Mesodermal cell (in vitro differentiated cells): ENCODE results near the gene TMEM240.
"Not testable (repeated sequence)": the region's sequence is repeated elsewhere in the genome, so short reads cannot be mapped to it uniquely, and the experiment has no call there.

Experiments
- H3K27ac ChIP-seq: 2 replicates; pipeline ENCODE4 v1.7.0; 2013; ENCODE audit warnings: mild to moderate bottlenecking, low read depth, low read length, moderate library complexity; ENCODE audit not compliant: severe bottlenecking
- H3K36me3 ChIP-seq: 2 replicates; pipeline ENCODE4 v1.7.1; 2013; ENCODE audit warnings: mild to moderate bottlenecking, low read length, moderate library complexity; ENCODE audit not compliant: control insufficient read depth, insufficient read depth
- H3K4me1 ChIP-seq: one replicate; pipeline ENCODE4 v1.7.1; 2013; ENCODE audit warnings: mild to moderate bottlenecking, low read length; ENCODE audit not compliant: insufficient read depth, control insufficient read depth, poor library complexity, severe bottlenecking
- H3K4me3 ChIP-seq: 2 replicates; pipeline ENCODE4 v1.7.0; 2013; ENCODE audit warnings: low read length, control low read depth, mild to moderate bottlenecking; ENCODE audit not compliant: insufficient read depth, poor library complexity, severe bottlenecking; ENCODE audit errors: extremely low read depth
- H3K9me3 ChIP-seq: 2 replicates; pipeline ENCODE4 v1.7.1; 2013; ENCODE audit warnings: mild to moderate bottlenecking, low read length, moderate library complexity; ENCODE audit not compliant: control insufficient read depth
- WGBS, 2 experiments: methylation state at CpG; one replicate each; pipeline ENCODE4 v1.1.5; 2013; ENCODE audit warnings: missing lambda C conversion rate in 2 of 2; ENCODE audit not compliant: insufficient coverage in 2 of 2; 5-methylcytosine and 5-hydroxymethylcytosine counted together

Gene TMEM240

DNA sequence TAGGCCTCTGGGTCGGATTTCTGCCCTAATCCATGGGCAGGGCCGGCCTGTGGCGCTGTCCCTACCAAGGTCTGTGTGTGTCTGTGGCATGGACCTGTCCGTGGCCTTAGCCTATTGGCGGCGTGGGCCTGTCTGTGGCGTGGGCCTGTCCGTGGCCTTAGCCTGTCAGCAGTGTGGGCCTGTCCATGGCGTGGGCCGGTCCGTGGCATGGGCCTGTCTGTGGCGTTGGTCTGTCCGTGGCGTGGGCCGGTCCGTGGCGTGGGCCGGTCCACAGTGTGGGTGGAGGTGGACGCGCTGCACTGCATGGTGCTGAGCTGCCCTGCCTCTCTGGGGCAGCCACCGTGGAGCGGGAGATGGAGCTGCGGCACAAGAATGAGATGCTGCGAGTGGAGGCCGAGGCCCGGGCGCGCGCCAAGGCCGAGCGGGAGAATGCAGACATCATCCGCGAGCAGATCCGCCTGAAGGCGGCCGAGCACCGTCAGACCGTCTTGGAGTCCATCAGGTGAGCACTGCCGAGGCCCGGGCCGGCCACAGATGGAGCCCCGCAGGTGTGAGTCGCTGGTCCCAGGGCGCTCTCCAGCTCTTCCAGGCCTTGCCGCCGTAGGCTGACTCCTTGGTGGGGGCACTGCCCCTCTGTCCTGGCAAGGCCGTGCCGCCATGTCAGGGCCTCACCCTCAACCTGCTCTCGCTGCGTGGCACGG lies 20.5 kb downstream of the TMEM240 start:
- not testable (repeated sequence) for H3K4me1 ChIP-seq, H3K9me3 ChIP-seq, H3K4me3 ChIP-seq, H3K27ac ChIP-seq
- 96 to 97% methylated on average over 31 to 40 of the region's 51 CpGs for WGBS, 2 experiments
- H3K36me3 ChIP-seq, result peaks cover 49% of the 10 kb centered on the region

DNA sequence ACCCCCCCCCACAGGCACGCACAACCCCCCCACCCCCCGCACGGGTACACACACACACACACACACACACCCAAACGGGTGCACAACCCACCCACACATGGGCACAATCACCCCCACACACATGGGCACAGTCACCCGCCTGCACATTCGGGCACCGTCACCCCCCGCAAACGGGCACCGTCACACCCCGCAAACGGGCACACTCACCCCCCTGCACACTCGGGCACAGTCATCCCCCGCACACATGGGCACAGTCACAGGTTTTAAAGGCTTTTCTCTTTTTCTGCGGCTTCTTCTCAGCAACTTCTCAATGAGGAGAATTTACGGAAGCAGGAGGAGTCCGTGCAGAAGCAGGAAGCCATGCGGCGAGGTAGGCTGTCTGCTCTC lies 21.8 kb downstream of the TMEM240 start:
- not testable (repeated sequence) for H3K27ac ChIP-seq, H3K4me3 ChIP-seq, H3K4me1 ChIP-seq, H3K9me3 ChIP-seq
- WGBS, 2 experiments, result 92 to 95% methylated on average over 2 to 9 of the region's 19 CpGs
- H3K36me3 ChIP-seq, result peaks cover 50% of the 10 kb centered on the region

DNA sequence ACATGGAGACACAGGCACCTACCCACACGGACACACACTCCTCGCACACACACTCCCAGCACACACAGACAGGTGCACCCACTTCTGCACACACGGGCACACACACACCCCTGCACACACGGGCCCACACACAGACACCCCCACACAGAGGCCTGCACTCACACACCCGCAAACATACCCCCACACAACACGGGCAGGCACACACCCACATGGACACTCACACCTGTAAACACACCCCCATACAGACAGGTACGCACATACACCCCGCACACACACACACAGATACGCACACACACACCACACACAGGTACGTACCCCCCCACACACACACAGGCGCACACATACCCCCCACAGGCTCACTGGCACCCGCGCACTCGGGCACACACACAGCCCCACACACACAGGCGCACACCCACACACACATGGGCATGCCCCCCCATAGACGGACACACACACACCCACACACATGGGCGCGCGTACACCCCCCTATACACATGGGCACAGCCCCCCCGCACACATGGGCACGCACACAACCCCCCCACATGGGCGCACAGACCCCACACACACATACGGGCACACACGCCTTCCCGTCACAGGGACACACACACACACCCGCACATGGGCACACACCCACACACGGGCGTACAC lies 22.3 kb downstream of the TMEM240 start:
- Histone ChIP-seq H3K36me3 (peaks cover 45% of the 10 kb centered on the region), H3K4me3 (no peak overlapping the region), H3K4me1 (no peaks in the 10 kb centered on the region), H3K27ac (no peak overlapping the region), H3K9me3 (no peaks in the 10 kb centered on the region)
- 93 to 100% methylated on average over 3 to 9 of the region's 28 CpGs for WGBS, 2 experiments

DNA sequence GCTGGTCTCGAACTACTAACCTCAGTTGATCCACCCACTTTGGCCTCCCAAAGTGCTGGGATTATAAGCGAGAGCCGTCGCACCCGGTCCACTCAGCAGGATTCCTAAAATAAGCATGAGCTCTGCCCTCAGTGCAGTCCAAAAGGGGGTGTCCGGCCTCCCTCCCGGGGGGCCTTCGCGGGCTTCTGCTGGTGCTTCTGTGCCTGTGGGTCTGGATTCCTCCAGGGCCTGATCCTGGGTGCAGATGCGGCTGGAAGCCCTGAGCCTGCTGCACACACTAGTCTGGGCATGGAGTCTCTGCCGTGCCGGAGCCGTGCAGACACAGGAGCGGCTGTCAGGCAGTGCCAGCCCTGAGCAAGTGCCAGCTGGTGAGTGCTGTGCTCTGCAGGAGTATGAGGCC lies 23.5 kb downstream of the TMEM240 start:
- not testable (repeated sequence) for H3K9me3 ChIP-seq, H3K4me3 ChIP-seq, H3K4me1 ChIP-seq, H3K27ac ChIP-seq
- WGBS, 2 experiments, result 88 to 96% methylated on average over 7 to 10 of the region's 14 CpGs
- peaks cover 44% of the 10 kb centered on the region for H3K36me3 ChIP-seq

DNA sequence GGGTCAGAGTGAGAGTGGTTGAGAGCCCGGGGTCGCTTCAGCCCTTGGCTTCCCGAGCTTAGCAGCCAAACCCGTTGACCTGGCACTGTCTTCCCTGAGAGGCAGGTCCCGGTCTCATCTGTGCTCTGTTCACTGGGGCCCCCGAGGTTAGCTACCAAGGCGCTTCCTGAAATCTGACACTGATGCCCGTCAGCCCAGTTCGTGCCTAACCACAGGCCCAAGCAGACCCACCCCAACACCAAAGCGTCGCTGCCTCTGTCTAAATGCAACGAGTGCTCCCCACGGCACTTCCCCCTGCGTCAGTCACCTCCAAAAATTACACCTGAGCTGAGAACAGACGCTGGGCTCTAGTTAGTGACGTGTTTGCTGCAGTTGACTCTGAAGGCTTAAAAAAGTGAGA lies 26.0 kb downstream of the TMEM240 start:
- peaks cover 32% of the 10 kb centered on the region for H3K36me3 ChIP-seq
- not testable (repeated sequence) for H3K4me3 ChIP-seq, H3K27ac ChIP-seq, H3K9me3 ChIP-seq, H3K4me1 ChIP-seq
- WGBS, 2 experiments, result 92 to 94% methylated on average over 5 to 9 of the region's 16 CpGs

DNA sequence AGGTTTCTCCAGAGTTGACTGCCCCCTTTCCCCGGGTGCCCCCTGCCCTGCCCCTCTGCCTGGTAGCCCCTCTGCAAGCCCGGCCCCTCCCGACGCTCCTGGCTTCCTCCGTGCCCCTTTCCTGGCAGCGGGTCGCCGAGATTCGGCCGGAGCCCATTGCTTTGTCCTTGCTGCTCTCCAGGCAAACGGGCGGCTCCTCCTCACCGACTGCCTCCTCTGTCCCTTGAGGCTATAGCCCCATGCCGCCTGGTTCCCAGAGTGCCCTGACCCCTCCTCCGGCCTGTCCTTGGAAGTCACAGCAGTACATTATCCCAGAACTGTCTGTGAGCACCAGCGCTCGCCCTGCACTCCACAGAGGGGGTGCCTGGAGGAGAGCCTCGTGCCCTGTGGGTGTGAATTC lies 26.7 kb downstream of the TMEM240 start:
- H3K4me3 ChIP-seq, H3K9me3 ChIP-seq: not testable (repeated sequence)
- WGBS, 2 experiments, result 80 to 92% methylated on average over 11 to 12 of the region's 18 CpGs

DNA sequence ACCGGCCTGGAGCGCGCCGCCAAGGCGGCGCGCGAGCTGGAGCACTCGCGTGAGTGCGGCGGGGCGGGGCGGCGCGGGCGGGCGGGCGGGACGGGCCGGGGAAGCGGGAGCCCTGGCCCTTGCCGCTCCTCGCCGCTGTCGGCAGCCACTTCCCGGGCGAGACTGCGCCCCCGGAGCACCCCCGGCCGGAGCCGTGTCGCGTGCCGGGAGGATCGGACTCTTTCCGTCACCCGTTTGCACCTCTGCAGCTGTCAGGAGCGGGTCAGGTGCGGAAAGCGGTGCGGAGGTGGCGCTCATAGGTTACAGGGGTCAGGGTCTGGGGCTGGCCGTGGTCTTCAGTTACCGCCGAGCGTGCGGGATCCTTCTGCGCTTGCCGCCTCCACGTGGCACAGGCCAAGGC lies 28.0 kb downstream of the TMEM240 start:
- H3K4me3 ChIP-seq, result peak overlapping the region; percentile 73
- WGBS, 2 experiments, result 0% methylated on average over 11 to 15 of the region's 52 CpGs
- not testable (repeated sequence) for H3K27ac ChIP-seq, H3K9me3 ChIP-seq, H3K4me1 ChIP-seq
- H3K36me3 ChIP-seq, result peaks cover 20% of the 10 kb centered on the region

More for the DNA sequence above, 26.7 kb downstream of the TMEM240 start:
- H3K36me3 ChIP-seq, result peaks cover 31% of the 10 kb centered on the region
- not testable (repeated sequence) for H3K27ac ChIP-seq, H3K4me1 ChIP-seq

DNA sequence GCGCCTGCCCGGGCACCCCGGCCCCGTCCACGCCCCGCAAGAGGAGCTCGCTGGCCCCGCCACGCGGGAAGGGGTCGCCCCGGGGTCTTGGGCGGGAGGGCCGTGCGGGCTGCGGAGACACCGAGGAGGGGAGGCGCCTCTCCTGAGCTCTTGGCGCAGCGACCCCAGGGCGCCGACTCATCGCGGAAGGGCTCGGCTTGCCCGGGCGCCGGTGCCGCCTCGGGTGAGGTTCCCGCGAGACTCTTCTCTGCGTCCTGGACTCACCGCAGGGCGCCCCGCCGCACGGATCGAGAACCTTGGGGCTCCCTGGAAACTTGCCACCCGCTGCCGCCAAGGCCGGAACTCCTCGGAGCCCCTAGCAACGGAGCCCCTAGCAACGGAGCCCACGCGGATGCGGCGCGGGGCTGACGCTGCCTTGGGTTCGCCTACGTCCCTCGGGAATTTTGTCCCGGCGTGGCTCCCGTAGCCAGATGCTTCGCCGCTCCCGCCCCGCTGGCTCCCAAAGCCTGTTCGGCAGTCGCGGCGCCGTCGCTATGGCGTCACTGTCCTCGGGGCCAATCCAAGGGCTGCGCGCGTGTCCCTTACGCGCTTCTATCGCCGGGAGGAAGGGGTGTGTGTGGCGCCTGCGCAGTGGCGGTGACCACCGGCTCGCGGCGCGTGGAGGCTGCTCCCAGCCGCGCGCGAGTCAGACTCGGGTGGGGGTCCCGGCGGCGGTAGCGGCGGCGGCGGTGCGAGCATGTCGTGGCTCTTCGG lies 28.7 kb downstream of the TMEM240 start, which contains the start of gene ATAD3A:
TSS of gene ATAD3A (plus strand) at position 630 of the 753 bp plus-strand sequence. CDS start at position 737, 107 bp downstream.
- Histone ChIP-seq H3K27ac (peak within 1 kb of the TSS; percentile 92), H3K9me3 (no peaks in the 10 kb centered on the region), H3K4me3 (peak within 1 kb of the TSS; percentile 73), H3K4me1 (no peaks in the 10 kb centered on the region), H3K36me3 (peaks cover 16% of the 10 kb centered on the region)
- WGBS, 2 experiments, result 0 to 1% methylated on average over 56 to 82 of the region's 99 CpGs

DNA sequence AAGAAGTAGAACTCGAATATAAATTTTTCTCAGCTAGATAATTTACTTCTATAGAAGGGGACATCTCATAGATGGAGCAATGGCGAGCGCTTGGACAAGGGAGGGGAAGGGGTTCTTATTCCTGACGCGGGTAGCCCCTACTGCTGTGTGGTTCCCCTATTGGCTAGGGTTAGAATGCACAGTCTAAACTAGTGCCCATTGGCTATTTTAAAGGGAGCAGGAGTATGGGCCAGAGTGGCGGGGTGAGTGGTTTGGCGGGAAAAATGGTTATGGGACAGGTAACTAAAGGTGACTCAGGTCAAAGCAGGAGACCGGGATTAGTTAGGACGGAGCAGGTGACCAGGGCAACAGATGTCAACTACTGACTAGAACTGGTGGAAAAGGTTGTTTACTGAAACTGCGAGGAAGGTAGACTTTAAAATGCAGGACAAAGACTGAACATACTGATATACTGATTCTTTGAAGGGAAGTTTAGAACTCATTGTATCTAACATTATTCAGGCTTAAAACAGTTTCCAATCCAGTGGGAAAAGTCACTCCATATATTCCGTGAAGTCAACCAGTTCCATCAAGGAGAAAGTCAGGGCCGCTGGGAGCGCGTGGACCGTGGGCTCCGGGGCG lies 29.4 kb downstream of the TMEM240 start:
- Histone ChIP-seq H3K27ac (peak overlapping the region; percentile 92), H3K4me3 (peak overlapping the region; percentile 73), H3K36me3 (peaks cover 12% of the 10 kb centered on the region), H3K4me1 (no peaks in the 10 kb centered on the region), H3K9me3 (no peaks in the 10 kb centered on the region)
- WGBS, 2 experiments, result 12 to 26% methylated on average over 11 to 13 of the region's 17 CpGs

DNA sequence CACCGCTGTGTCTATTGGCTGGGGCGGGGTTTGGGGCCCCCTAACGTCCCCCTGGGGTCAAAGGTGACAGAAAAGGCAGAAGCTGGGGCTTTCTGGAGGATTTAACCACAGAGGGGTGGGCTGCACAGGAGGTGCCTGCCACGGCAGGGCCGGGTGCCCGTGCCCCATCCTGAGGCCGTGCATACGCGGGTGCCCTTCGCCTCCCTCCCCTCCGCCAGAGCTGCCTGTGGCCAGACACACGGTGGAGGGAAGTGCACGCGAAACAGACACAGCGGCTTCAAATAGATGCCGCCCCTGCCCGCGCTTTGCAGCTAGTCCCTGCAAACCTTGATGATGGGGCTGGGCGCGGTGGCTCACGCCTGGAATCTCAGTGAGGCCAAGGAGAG lies 31.0 kb downstream of the TMEM240 start:
- not testable (repeated sequence) for H3K36me3 ChIP-seq, H3K9me3 ChIP-seq, H3K4me1 ChIP-seq, H3K4me3 ChIP-seq, H3K27ac ChIP-seq
- WGBS, 2 experiments, result 91 to 95% methylated on average over 6 to 9 of the region's 21 CpGs
